SU-DHL-6 (cell line): ENCODE measurements around the gene POC1A.

Experiments used
- EZH2phosphoT487 ChIP-seq: fragments of 200-600 bp; sonication (generic), shearing (Covaris generic); conservative IDR thresholded peaks from 2 replicates; pipeline ENCODE4 v1.6.1; 2018; ENCODE audit warnings: mild to moderate bottlenecking, antibody characterized with exemption, low read length, moderate library complexity, mixed read lengths
- TF ChIP-seq, protein P1 (sequence below): fragments of 200-600 bp; sonication (generic); IDR thresholded peaks from one replicate; pipeline ENCODE4 v1.5.1; 2017; ENCODE audit warnings: antibody characterized with exemption, mild to moderate bottlenecking, low read length, moderate library complexity; ENCODE audit not compliant: insufficient read depth, poor library complexity, severe bottlenecking

DNA sequence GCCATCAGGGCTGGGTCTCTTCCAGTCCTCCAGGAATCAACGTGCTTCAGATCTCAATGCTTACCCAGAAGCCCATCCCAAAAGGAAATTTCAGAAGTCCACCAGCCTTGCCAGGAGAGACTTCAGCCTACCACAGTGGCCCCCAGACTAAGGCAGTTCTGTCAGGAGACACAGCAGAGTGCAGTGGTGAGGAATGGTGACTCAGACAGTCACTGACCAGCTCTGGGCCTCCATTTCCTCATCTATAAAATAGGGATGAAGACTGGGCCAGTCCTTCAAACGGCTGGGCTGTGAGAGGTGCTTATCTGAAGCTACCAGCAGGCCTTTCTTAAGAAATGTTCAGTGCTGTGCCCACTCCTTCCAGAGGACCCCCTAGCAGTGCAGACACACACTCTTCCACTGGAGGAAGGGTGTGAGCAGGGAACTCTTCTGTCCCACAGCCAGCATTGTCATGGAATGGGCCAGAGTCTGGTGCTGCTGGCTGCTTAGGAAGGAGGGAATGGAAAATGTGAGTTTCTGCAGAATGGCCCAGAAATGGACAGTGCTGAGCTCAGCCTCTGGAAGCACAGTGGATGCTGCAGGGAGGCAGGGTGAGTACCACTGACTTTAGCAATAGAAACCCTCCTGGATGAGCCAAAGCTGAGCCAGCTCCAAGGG, 56.2 kb downstream of the POC1A start:
- TF ChIP-seq, protein P1, sequence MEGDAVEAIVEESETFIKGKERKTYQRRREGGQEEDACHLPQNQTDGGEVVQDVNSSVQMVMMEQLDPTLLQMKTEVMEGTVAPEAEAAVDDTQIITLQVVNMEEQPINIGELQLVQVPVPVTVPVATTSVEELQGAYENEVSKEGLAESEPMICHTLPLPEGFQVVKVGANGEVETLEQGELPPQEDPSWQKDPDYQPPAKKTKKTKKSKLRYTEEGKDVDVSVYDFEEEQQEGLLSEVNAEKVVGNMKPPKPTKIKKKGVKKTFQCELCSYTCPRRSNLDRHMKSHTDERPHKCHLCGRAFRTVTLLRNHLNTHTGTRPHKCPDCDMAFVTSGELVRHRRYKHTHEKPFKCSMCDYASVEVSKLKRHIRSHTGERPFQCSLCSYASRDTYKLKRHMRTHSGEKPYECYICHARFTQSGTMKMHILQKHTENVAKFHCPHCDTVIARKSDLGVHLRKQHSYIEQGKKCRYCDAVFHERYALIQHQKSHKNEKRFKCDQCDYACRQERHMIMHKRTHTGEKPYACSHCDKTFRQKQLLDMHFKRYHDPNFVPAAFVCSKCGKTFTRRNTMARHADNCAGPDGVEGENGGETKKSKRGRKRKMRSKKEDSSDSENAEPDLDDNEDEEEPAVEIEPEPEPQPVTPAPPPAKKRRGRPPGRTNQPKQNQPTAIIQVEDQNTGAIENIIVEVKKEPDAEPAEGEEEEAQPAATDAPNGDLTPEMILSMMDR = no peak
- TF ChIP-seq EZH2phosphoT487 = no peak
